GM19238 (cell line): ENCODE data around the gene PSAP.
"Not testable (repeated sequence)": the region's sequence is repeated elsewhere in the genome, so short reads cannot be mapped to it uniquely, and the experiment has no call there.

Source experiments
- DNase-seq: peaks from one replicate; pipeline ENCODE4 v3.0.0; 2011; ENCODE audit warnings: low spot score; ENCODE audit not compliant: insufficient read length

PSAP gene

GRCh38 chr10:71874680-71875354 lies 23.8 kb upstream of the PSAP start:
- not testable (repeated sequence) for DNase-seq

GRCh38 chr10:71873582-71874211 lies 22.6 kb upstream of the PSAP start:
- DNase-seq = peak; percentile 81

GRCh38 chr10:71869601-71870000 lies 18.6 kb upstream of the PSAP start:
- not testable (repeated sequence) for DNase-seq

- DNase-seq = no peak
Observed at GRCh38 chr10:71868192-71868697, 17.2 kb upstream of the PSAP start.

GRCh38 chr10:71865561-71866041 lies 14.6 kb upstream of the PSAP start:
- DNase-seq = no peak

- DNase-seq = no peak
Observed at GRCh38 chr10:71864911-71865361, 13.9 kb upstream of the PSAP start.

- no peak for DNase-seq
Observed at GRCh38 chr10:71863203-71863602, 12.2 kb upstream of the PSAP start.

GRCh38 chr10:71860243-71861029 lies 9.4 kb upstream of the PSAP start:
- no peak for DNase-seq

GRCh38 chr10:71857934-71858890 lies 7.2 kb upstream of the PSAP start:
- DNase-seq = no peak

GRCh38 chr10:71856619-71857018 lies 5.6 kb upstream of the PSAP start:
- no peak for DNase-seq

GRCh38 chr10:71854031-71854430 lies 3.0 kb upstream of the PSAP start:
- DNase-seq = no peak

- DNase-seq = no peak
Observed at GRCh38 chr10:71852355-71852937, 1.4 kb upstream of the PSAP start.

- DNase-seq = not testable (repeated sequence)
Observed at GRCh38 chr10:71851465-71852095, 529 bp upstream of the PSAP start.

- DNase-seq = no peak
Observed at GRCh38 chr10:71850021-71850742, 869 bp downstream of the PSAP start.

GRCh38 chr10:71849461-71849908 lies 1.6 kb downstream of the PSAP start:
- DNase-seq = no peak

GRCh38 chr10:71848325-71849275 lies 2.5 kb downstream of the PSAP start:
- no peak for DNase-seq

GRCh38 chr10:71847418-71847817 lies 3.6 kb downstream of the PSAP start:
- no peak for DNase-seq

- no peak for DNase-seq
Observed at GRCh38 chr10:71846816-71847215, 4.2 kb downstream of the PSAP start.
